Islet precursor cell (in vitro differentiated cells): ENCODE results near the gene RBMS3.
A peak's percentile ranks its signal among the peaks of the same experiment; 100 is the strongest.

Source experiments
- DNase-seq: peaks from one replicate; pipeline ENCODE4 v3.0.0-alpha.2; 2018

The RBMS3 gene

DNA sequence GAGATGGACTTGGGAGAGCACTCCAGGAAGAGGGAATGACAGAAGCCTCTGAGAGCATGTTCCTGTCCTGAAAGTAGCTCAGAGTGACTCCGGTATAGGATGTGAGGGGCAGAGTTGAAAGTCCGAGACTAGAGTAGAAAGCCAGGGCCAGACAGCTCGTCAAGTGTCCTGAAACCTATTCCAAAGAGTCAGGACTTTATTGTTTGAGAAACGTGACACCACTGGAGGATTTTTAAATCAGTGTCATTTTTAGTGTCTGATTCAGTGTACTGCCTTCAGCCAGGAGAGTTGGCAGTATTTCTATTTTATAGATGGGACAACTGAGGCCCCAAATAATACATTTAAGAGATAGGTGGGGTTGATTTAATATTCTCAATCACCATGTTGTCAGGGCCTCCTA, 1.6 kb upstream of the RBMS3 start:
- DNase-seq = no peak

DNA sequence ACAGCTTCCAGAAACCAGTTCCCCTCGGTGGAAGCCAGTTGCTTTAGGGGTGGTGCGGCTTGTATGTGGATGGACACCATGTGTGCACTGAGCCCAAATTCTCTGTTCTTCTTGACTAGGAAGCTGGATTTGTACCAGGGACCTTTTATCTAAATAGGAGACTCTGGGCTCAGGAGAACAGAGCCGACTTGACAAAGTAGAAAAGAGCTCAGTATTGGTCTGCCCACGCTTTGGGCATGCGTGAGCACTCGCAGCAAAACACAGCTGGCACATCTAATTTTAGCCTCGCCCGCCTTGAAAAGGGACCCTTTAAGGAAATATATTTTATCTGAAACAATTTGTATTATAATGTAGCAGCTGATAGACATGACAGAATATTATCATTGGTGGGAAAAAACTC, 1.1 kb upstream of the RBMS3 start:
- DNase-seq = no peak

DNA sequence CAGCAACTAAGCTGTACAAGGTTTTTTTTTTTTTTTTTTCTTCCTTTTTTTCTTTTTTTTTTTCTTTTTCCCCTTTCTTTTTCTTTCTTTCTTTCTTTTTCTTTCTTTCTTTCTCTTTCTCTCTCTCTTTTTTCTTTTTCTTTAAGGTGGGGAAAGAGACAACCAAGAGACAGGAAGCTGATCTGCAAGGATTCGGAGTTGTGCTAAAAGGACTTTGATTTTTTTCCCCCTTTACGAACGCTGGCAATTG, 148 bp downstream of the RBMS3 start:
- no peak for DNase-seq

DNA sequence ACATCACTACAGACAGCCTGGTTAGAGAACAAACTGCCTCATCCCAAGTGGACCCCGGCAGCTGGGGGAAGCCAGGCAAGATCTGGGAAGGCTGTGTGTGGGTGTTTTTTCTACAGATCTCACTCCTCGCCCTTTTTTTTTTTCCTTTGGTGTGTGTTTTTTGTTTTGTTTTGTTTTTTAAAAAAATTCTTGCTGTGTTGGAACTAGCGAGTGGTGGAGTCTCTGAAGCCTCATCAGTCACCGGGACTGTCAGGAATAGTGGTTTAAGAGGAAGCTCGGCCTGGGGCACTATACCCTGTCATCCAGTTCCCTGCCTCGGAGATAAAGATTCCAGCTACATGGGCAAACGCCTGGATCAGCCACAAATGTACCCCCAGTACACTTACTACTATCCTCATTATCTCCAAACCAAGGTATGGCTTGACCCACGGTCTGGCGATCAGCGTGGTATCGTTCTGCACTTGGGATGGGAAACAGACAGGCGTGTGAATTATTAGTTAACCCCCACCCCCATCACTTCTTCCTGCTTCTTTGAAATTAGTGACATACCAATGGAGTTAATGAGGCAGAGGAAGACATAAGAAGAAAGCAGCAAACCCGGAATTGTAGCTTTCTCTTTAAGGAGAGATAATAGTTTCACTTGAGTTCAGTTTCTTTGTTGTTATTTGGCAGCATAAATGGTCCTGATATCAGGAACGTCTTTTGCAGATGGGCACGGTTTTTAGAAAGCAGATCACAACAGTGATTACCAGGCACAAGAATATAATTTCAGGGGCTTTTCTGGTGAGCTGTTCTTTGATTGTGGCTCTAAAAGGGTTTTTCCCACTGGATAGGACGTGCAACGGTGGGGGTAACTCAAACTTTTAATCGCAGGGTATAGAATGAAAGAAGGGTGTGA, 722 bp downstream of the RBMS3 start:
- DNase-seq = peak; percentile 92

DNA sequence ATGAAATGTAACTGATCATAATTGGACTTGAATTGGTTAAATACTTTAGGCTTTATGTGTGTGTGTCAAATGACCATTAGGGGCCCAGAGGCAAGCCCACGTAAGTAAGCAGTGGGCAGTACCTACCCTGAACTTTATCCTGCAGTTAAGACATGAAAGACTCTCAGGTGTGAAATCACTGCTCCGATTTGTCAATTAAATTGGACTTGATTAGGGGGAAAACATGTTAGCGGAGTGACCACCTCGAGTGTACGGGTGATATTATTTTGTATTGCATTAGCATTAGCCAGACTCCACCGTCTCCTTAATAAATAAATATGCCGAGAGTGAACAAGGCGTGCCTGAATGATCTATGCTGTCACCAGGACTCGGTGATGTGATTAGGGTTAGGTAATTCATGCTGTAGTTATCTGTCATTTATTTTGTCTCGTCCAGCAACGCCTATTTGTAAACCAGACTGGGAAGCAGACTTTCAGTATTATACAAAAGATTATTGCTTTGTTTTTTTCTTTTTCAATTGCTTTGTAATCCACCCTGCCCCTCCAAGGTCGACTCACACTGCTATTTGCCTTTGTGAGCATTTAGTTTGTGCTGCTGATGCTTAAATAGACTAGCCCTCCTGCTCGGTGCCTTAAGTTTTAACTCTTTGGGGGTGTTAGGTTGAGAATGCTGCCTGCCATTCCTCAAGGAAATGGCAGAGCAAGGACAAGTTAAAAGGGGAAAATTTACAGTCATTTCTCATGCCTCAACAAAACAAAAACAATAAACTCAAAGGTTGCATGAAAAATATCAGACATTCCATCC, 1.8 kb downstream of the RBMS3 start:
- no peak for DNase-seq

DNA sequence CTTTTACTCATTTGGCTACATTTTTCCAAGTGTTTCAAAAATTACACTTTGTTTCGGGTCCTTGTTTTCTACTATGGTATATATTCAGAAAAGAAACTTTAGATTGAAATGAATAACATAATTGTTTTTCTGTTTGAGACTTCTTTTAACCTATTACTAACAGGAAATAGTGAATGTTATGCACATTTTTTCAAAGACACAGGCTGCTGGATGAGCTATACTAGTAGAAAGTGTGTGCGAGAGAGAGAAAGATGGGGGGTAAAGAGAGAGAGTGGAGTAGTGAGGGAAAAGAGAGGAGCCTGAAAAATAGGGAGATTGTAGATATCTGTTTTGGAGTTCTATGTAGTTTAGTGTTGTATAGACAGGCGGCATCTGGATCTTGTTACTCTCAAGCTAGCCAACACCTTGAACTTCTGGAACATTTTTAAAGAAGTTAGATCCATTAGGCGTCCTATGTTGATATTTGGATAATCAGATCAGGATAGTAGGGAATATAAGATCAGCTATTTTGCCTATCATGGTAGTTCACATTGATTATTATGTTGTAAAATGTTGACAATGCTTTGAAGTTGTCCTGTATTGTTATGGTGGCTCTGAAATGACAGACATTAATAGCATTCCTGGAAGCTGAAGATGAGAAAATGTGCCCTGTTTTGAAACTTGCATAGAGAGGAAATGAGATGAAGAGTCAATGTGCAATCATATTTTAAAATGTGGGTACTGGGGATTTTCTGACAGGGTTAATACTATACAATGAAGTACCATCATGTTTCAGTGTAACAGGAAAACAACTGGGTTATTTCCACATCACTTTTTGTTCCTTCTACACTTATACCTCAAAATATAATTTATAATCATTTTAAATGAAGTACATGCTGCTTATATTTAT, 2.6 kb downstream of the RBMS3 start:
- DNase-seq = no peak

DNA sequence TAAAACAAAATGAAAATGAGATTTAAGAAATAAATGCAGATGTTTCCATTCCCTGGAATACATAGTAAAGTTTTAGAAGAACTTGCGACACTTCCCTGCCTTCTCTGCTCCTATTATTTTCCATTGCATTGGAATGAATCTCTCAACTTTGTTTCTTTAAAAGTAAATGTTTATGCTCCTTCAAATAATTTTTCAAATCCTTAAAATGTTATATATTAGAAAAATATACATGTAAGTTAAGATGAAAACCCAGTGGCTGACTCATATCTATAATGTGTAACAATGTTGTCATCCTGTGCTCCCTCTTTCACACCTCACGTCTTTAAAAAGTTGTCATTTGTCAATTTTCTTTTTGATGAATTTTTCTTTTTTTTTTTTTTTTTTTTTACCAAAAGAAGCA, 3.6 kb downstream of the RBMS3 start:
- DNase-seq = no peak

DNA sequence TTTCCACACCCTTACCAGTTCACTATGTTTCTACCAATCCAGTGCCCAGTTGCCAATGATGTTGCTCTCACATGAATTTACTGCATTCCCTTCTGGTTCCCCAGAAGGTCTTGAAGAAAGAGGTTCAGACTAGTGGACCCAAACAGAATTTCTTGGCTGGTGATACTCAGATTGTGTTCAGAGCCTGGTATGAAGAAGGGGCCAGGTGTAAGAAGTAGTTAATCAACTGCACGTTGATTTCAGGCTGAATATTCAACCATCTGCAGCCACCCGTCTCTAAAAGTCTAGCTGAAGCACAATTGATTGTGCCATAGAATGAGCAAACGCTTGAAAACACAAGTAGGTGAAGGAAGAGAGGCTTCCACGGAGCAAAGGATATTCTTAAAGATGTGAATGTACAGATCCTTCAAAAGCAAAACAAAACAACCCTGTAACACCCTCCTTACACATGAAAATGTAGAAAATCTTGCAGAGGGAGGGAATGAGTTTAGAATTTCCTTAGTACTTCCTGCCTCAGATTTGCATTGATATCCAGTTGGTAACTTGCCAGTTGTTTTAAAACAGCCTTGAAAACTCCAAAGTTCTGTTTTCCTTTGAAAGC, 4.7 kb downstream of the RBMS3 start:
- DNase-seq = no peak

DNA sequence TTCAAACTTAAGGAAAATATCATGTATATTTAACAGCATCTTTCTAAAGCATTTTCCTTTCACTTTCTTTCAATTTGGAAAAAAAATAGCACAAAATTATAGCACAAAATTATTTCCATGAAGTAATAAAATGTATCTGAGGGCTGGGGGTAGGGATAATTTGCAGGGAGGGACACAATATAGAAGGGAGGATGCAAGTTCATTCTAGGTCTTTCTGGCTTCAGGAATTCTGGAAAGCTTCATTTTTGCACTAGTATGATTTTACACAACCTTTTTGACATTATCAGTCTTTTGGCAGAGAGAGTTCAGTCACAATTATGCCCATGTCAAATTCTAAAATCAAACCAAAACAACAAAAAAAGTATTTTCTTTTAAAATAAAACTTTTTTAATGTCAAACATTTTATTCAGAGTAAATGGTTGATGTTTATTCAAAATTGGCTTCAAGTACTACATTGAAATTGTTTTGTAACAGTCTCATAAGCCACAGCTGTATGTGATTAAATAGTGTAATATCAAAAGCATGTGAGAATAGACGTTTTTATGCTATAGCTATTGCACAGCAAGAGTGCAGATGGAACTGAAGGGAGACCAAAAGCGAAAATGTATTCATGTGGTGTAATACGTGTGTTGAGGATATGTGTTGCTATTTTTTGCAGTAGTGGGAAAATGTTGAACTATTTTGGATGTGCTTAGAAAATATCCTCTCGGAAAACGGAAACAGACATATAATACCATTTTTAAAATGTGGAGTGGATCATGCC, 5.8 kb downstream of the RBMS3 start:
- DNase-seq = no peak

DNA sequence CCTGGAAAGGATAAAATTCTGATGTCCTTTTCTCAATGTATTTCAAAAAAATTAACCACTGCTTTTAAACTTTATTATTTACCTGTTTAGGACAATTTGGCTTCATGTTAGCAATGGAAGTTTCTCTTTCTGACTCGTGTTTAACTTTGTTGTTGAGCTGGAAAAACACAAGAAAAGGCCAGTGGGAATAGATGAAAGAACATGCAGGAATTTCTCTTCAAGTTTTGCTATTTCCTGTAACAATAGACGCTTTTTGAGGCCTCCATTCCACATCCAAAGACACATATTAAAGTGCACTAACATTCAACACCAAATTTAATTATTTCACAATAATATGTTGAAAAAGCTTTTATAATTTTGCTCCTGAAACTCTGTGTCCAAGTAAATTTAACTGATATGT, 9.7 kb downstream of the RBMS3 start:
- DNase-seq = no peak

DNA sequence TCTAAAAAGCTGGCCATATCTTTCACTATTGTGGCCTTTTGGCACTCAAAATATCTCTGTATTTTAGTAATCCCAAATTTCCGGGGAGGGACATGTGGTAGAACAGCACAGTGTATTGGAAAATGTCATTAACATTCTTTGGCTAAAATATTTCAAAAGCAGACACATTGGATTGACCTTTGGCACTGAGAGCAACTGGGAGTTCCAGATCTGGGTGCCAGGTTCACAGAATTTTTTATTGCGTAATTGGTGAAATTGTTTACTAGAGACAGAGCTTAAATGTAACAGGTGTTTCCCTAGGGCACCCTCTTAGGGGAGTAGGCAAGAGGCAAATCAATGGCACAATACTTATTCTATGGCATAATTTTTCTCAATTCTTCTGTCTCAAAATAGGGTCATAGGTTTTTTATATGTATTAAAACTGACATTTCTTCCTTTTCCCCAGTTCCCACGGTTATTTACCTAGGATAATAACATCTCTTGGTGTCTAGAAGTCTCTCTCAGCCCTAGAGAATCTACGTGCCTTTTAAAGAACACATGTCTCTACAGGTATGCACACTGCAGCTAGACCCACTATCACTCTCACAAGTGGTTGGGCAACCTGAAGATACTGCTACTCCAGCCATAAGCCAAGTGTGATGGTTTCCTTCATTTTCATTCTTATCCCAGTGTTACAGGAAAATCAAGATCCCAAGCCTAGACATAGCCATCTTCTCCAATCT, 10.6 kb downstream of the RBMS3 start:
- no peak for DNase-seq

DNA sequence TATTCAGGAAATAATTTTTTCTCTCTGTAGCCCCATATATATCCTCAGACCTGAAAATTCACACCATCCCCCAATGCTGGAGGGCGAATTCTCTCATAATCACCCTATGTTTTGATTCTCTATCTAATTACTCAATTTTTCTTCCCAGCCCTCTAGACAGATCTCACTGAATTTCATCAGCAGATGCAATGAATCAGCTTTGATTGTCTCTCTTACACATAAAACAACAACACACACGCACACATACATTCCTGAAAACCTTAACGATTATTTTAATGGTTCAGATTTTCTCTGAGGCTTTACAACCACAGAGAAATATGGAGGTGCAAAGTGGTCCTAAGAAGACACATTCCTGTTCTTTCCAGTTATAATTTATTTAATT, 11.1 kb downstream of the RBMS3 start:
- DNase-seq = no peak

DNA sequence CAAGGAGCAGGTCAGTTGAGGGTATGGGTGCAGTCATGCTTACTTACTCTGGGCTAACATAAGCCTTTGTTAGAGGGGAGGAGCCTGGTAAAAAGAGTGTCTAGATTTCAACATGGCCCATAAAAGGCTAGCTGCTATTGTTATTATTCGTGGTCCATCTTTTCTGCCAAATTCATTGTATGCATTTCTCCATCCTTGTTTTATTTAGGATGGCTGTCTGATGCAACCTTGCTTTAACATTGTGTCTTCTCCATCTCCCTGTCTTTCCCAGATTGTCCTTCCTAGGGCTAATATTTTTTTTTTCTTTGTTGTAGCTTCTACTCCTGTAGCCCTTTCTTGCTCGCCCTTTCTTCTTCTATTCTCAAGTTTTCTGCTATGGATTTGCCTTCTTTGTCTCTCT, 12.6 kb downstream of the RBMS3 start:
- DNase-seq = no peak

DNA sequence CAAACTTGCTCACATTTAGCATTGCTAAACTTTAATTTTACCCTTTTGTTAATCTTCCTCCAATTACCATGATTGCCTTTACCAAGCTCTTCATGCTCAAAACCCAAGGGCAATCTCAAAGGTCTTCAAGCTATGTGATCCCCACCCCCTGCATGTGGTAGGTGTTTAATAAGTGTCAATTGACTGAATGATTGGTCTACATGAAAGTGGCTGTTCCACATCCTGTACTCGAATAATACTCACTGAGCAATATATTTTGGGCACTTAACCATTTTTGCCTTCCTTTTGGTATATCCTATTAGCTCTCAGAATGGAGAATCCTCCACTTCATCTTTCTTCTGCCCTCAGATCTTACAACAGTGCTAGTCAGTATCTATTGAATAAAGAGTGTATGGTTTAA, 17.1 kb downstream of the RBMS3 start:
- no peak for DNase-seq

DNA sequence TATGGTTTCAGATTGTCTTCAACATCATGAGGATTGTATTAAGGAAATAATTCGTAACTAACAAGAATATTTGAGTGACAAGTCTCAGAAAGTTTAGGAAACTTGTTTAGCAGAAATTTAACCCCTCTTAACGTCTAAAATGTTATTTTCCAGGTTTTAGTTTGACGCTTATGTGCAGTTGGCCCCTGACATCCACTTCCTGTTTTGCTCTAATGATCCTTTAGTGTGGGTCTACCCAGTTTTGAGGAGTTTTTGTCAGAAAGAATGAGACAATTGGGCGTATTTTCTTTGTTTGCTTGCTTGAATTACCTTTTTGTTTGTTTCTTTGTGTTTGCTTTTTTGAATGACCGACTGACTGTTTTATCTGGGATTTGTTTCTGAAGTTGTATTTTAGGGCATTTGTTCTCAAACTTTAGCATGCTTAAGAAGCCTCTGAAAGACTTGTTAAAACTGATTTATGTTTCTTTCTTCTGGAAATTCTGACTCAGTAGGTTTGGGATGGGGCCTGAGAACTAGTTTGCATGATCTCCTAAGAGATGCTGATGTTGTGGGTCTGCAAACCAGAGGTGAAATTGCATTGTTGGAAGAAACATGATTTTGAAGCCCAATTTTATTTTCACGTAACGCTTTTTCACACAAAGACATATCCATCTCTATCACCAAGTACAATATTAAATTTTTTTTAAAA, 20.6 kb downstream of the RBMS3 start:
- DNase-seq = no peak

DNA sequence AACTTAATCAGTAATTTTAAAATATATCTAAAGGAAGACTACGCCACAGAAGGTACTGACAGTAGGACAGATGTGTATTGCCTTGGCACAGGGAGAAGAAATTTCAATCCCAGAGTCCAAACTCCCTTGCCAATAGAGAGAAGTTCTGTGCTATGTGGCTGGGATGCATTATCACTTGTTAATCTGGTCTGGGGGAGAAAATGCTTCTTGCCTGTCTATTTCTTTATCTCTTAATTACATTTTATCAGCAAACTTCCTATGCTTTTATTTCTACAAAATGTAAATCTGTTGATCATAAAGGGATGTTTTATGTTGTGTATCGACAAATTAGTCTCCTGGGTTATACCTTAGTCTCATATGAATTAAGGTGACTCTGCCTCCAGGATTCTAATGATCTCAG, 21.7 kb downstream of the RBMS3 start:
- DNase-seq = no peak

DNA sequence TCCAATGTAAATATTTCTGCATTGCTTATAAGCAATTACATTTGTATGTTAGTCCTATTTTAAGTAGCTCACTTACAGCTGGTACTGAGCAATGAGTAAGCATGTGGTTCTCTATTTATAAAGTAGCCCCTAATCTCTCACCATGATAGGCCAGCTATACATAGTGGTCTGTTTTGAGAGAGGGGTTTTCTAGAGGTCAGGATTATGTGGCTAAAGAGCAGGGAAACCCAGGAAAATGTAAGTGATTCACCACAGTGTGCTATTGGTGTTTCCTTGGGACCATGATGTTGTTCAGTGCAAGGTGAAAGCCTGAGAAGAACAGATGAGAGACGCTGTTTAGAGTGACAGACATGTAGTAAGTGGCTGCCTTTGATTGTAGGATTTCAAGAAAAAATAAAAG, 26.4 kb downstream of the RBMS3 start:
- DNase-seq = no peak

DNA sequence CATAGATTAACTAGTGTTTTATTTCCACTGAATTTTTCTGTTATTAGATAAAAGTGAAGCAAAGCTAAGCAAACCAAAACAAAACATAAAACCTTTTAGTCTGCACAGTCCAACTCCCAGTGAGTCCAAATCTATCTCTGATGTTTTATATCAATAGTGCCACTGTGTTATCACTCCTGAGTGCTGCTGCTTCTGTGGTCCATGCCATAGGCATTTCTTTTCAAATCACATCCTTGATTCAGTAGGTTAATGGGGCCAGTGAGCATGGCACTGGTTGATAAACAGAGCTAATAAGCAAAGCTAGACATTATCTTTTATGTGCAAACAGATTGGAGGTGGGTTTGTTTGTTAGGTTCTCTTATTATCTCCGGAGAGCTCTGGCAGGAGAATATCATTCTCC, 30.0 kb downstream of the RBMS3 start:
- DNase-seq = no peak

DNA sequence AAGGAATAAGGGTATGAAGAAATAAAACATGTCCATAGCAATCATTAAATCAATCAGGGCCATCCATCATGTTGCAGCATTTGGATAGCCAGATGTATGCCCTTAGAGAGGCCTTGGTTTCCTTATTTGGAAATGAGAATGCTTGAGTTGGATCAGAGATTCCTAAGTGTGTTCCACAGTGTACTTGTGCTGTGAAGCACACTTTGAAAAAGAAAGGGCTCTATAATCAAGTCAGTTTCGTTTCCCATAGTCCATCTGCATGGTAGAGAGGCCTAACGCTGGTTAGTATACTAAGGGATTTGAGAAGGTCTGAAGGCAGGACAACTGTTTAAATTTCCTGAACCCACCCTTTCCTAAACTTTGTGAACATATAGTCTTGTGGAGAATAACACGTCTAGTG, 30.9 kb downstream of the RBMS3 start:
- DNase-seq = no peak

DNA sequence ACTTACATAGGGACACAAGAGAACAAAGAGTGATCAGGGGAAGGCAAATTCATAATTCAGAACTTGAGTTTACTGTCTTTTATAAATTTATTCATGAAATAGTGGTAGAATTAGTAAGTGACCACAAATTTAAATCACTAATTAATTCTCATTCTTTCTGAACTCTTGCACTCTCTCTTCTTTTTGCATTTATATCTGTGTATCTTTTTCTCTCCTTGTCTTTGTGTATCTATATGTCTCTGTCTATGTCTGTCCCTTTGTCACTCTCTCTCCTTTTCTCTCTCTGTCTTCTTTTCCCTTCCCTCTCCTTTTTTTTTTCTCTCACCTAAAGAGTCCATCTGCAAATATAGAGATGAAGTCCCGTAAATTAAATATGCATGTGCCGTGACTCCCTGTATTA, 31.5 kb downstream of the RBMS3 start:
- DNase-seq = no peak

DNA sequence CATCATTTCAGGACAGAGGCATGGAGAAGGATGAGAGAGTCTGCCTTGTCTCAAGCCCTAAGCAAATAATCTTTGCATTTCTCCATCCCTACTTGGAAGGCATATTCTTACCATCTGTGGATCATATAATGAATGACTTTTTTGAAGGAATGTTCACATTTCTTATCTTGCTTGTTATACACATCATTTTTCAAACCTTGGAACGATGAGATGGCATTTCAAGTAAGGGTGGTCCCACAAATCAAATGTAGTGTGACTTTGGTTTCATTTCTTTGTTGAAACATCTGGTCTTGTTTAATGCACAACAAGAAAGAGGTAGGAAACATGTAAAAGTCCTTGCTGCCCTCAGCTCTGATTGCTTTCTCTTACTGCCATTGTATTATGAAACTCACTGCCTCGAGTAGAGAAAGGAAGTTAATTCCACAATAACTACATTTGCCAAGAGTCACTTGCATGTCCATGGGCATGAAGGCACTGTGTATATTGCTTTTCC, 32.1 kb downstream of the RBMS3 start:
- DNase-seq = no peak
